HG03103 (cell line): ENCODE results near the gene NTRK3.

Experiments
- ATAC-seq: cut with Tn5 transposase; IDR thresholded peaks from one replicate; pipeline ENCODE4 v1.9.1; 2021; ENCODE audit warnings: low read depth; ENCODE audit not compliant: unreplicated experiment

NTRK3 gene

DNA sequence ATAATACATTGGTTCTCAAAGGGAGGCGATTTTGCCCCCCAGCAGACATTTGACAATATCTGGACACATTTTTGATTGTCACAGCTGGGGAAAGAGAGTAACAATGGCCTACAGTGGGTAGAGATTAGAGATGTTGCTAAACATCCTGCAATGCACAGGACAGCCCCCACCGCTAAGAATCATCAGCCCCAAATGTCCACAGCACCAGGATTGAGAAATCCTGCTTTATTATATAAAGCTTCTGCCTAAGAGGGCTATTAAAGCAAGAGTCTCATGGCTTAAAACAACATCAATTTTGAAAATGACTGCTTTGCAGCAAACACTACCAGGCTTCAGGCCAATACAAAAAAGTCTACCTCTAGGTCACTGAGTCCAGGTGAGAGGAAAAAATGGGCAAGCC is 68.2 kb downstream of the NTRK3 start:
- ATAC-seq = no peak

GRCh38 chr15:88187195-88187594 is 69.3 kb downstream of the NTRK3 start:
- no peak for ATAC-seq

GRCh38 chr15:88185584-88185983 is 71.0 kb downstream of the NTRK3 start:
- ATAC-seq = no peak

GRCh38 chr15:88181613-88182012 is 74.9 kb downstream of the NTRK3 start:
- ATAC-seq = no peak

- ATAC-seq = peak; percentile 94
These were observed 77.0 kb downstream of the NTRK3 start for GRCh38 chr15:88179562-88179961.

- ATAC-seq = peak; percentile 56
These were observed 77.9 kb downstream of the NTRK3 start for GRCh38 chr15:88178631-88179030.

DNA sequence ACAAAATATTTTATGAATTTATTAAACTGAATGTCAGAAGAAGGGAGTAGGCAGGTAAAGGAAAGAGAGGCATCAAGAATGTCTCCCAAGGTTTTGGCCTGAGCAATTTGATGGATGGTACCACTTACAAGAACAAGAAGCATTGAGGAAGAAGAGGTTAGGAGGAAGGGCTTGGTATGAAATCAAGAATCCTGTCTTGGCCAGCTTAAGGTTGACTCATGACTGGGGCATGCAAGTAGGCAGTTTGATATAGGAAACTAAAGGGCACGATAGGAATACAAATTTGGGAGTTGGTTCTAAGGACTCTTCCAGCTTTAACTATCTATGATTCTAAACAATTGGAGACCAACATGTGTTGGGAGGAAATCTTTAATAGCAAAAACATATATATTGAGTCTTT is 79.1 kb downstream of the NTRK3 start:
- ATAC-seq = no peak

DNA sequence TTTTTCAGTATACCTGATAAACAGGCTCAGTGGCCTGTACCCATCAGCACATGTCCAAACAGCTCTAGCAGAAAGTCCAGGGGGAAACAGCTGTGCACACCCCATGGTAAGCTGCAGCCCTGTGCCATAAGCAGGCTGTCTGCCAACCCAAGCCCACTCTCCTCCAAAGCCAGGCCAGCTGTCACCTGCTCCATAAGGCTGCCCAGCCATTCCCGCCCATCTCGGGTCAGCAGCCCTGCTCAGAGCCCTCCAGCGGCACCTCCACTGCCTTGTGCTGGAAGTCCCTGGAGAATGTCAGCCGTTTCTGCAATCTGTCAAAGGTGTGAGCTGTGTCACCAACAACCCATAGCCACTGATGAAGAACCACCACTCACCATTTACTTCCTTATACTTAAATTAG is 82.0 kb downstream of the NTRK3 start:
- ATAC-seq = no peak

GRCh38 chr15:88166082-88166993 is 90.2 kb downstream of the NTRK3 start:
- no peak for ATAC-seq

DNA sequence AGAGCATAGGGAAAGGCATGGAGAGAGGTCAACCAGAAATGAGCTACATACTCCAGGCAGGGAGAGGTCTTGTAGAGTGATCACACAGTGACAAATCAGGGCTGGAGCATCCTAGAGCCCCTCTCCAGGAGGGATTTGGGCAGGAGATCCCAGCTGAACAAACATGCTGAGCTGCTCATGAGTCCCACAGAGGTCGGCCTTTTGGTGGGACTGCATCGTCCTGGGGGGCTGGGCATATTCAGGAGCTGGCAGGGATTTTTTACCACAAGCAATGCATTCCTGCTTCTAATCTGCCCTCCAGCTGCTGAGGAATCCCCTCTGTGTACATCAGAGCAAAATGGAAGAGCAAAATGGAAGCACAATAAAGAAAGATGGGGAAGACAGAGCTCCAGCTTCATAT is 94.9 kb downstream of the NTRK3 start:
- ATAC-seq = no peak

DNA sequence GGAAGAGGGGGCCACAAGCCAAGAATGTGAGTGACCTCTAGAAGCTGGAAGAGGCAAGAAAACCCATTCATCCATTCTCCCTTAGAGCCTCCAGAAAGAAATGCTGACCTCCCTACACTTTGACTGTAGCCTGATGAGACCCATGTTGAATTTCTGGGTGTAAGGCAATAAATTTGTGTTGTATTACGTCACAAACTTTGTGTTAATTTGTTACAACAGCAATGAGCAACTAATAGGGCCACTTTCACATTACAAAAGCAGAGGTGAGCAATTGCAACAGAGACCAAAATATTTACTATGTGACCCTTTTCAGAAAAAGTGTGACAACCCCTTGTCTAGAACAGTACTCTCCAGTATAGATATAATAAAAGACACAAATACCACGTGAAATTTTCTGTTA is 101.2 kb downstream of the NTRK3 start:
- ATAC-seq = no peak

- ATAC-seq = no peak
These were observed 103.9 kb downstream of the NTRK3 start for GRCh38 chr15:88152672-88153071.

- no peak for ATAC-seq
These were observed 108.8 kb downstream of the NTRK3 start for GRCh38 chr15:88147760-88148159.

DNA sequence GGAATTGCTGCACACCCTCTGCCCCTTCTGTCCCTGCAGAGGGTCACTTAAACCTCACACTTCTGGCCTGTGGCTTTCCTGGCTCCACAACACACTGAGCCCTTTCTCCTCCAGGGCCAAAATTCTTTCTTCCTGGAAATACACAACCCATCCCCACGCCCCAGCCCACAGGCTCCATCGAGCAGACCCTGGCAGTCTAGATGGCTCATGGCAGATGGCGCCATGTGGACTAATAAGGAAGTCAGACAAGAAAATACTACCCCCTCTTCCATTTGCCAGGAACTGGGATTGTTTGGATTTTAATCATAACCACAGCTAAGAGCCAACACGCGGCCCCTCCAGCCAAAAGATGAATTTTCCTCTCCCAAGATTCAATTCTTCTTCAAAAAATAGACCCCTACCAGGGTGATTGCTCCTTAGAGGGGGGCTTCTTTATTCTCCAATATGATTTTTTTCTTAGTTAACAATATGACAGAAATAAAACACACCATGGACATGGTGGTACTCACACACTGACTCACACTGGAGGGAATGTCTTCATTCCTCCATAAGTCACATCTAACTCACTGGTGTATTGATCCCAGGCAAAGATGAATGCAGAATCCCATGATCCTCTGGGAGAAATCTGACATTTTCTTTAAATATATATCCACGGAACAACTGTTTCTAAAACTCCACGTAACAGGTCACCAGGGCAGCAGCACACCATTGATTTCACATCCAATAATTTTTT is 111.5 kb downstream of the NTRK3 start:
- ATAC-seq = no peak

GRCh38 chr15:88142121-88142520 is 114.4 kb downstream of the NTRK3 start:
- ATAC-seq = no peak

DNA sequence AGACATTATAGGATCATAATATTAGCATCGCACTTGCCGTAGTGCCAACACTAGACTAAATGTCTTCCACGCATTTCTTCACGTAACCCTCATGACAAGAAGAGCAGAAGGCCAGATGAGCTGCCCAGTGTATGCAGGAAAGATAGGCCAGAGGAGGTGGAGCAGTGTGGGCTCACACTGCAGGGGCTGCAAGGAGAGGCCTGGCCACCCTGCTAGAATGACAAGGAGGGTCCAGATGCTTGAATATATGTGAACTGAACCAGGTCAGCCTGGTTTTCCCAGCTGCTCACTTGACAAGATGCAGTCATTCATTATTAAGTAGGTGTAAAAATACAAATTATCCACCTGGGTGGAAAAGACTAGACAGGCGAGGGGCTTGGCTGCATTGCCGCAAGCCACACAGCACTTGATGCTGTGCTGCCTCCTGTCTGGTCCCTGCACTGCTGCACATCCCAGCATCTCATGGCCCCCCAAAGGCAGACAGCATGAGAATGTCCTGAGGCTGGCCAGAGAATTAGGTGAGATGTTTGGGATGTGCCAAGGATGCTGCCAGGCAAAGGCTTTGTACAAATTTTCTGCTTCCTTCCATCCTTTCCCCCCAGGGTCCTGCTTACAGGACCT is 115.2 kb downstream of the NTRK3 start:
- ATAC-seq = no peak

DNA sequence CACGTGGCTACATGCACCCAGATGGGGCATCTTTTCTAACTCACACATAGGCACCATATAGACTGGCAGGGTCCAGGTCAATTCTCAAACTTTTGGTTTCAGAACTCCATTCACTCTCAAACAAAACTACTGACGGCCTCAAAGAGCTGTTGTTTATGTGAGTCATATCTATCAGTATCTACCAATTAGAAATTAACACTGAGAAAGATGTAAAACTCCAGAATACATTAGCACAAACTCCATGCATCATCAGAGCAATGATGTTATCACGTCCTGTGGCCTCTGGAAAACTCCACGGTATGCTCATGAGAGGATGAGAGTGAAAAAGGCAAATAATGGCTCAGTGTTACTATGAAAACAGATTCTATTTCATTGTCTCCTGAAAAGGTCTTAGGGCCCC is 116.1 kb downstream of the NTRK3 start:
- no peak for ATAC-seq

DNA sequence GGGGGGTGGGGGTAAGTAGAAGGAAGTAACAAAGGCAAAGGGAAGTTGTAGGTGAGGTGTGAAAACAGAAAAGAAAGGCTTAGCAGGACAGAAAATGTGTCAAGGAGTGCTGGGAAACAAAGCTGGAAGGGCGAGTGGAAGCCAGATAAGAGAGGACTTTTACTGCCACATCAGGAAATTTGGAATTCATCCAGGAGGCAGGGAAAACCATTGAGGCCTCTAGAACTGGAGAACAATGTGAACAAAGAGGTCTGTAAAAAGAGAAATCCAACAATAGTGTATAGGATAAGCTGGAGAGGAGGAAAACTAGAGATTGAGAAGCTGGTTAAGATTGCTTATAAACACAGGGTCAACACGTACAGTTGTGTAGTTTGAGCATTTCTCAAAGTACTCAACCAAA is 116.6 kb downstream of the NTRK3 start:
- ATAC-seq = no peak

GRCh38 chr15:88133795-88134194 is 122.7 kb downstream of the NTRK3 start:
- ATAC-seq = no peak

DNA sequence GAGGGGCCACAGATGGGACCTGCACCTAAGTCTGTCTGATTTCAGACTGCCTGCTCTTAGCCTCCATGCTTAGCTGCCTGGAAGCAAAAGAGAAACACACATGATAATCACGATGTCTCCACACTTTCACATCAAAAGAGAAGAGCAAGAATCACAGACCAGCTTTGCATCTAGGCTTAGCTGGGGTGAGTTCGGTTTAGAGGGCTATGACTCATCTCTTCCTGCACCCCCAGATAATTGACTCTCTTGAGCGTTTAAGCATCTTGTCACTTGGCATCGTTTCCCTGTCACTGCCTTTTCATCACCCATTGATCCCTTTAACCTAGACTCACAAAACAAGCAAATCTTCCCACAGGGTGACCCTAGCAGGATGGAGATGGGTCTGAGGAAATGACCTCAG is 124.0 kb downstream of the NTRK3 start:
- ATAC-seq = no peak

DNA sequence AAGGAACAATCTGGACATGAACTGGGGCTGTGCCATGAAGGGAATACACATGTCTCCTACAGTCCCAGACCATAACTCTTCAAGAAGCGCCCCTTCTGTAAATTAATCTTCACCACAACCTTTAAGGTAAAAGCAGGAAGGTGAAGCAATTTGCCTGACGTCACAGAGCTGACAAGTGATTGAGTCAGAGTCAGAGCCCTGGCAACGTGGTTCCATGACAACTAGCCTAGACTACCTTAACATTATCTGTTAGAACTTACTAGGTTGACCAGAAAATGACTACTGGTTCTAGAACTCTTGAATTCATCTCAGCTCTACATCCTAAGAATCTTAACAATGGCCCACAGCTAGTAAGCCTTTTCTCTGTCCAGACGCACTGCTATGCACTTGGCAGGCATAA is 124.6 kb downstream of the NTRK3 start:
- no peak for ATAC-seq

DNA sequence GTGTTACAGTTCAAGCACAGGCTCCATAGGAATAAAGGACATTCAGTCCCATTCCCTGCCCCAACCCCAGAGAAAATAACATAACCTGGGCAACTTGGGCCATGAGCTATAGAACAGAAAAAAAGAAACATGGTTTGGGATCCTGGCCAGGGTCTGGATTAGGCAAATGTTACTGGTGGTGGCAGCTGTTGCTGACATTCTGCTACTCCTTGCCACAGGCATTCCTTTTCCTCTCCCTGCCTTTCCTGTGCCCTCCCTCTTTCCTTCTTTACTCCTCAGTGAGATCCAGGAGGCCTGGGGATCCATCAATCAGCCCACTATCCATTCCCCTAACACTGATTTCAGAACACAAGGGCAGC is 129.1 kb downstream of the NTRK3 start:
- ATAC-seq = no peak
